Muscle of leg (tissue), 11 donors: ENCODE results near the gene KDM4F. TPM values are rescaled to one million over a fixed set of nuclear protein-coding genes. Genes with fewer than 3 reads are reported as not detected.

ENCODE experiments used
- DNase-seq: peaks from one replicate; pipeline ENCODE4 v3.0.0; 2013
- H3K27ac ChIP-seq: one replicate; pipeline ENCODE4 v1.5.1; 2013; ENCODE audit warnings: mild to moderate bottlenecking, low read length, control low read depth
- H3K27me3 ChIP-seq: one replicate; pipeline ENCODE4 v1.6.1; 2013; ENCODE audit warnings: low read length; ENCODE audit not compliant: control insufficient read depth, insufficient read depth
- H3K36me3 ChIP-seq: one replicate; pipeline ENCODE4 v1.6.1; 2013; ENCODE audit warnings: low read length; ENCODE audit not compliant: control insufficient read depth, insufficient read depth
- H3K4me1 ChIP-seq: one replicate; pipeline ENCODE4 v1.6.1; 2013; ENCODE audit warnings: low read length; ENCODE audit not compliant: control insufficient read depth, insufficient read depth
- H3K4me3 ChIP-seq: one replicate; pipeline ENCODE4 v1.5.1; 2013; ENCODE audit warnings: low read length, control low read depth
- H3K9me3 ChIP-seq: replicated peaks from 2 replicates; pipeline ENCODE4 v1.6.1; 2013; ENCODE audit warnings: low read depth, low read length; ENCODE audit not compliant: control insufficient read depth
- WGBS: methylation state at CpG from one replicate; pipeline ENCODE4 v1.1.5; 2013; ENCODE audit warnings: missing lambda C conversion rate; ENCODE audit not compliant: insufficient coverage; 5-methylcytosine and 5-hydroxymethylcytosine counted together
- polyA plus RNA-seq, 8 donors: library from polyadenylated mRNA; unstranded; fragments of 120-200 nt; gene quantifications; one replicate each; pipeline versions ENCODE4 v1.2.1 to v1.2.3, GENCODE V29; 2013; ENCODE audit warnings: inconsistent platforms in 1 of 8, low replicate concordance in 1 of 8; ENCODE audit not compliant: insufficient read length in 8 of 8, insufficient read depth in 1 of 8
- total RNA-seq: library from RNA; stranded (reverse); fragments of 120-200 nt; gene quantifications from one replicate; pipeline ENCODE4 v1.2.4, GENCODE V29; 2013

KDM4F gene
- total and polyA plus RNA-seq, 9 donors, result not detected

DNA sequence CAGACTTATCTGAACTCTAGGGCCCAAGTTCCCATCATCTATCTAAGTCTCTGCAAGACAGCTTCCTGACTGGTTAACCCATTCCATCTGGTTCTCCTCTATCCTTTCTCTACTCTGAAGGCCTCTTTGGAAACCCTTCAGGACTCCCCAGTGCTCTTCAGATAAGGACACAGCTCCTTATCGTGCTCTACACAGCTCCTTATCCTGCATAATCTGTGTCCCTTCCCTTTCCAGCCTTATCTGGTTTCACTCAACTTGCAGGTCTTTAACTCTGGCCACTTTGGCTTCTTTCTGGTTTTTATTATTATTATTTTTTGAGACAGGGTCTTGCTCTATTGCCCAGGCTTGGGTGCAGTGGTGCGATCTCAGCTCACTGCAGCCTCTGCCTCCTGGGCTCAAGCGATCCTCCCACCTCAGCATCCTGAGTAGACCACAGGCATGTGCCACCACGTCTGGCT is 51.0 kb downstream of the KDM4F start:
- no peaks in the 10 kb centered on the region for H3K27me3 ChIP-seq
- H3K9me3 ChIP-seq, result no peaks in the 10 kb centered on the region
- H3K36me3 ChIP-seq, result peaks cover 8% of the 10 kb centered on the region
- H3K4me1 ChIP-seq, result peaks cover 58% of the 10 kb centered on the region
- no peak for DNase-seq
- WGBS, result 79% methylated on average over 2 of the region's 4 CpGs
- no peak overlapping the region for H3K27ac ChIP-seq
- H3K4me3 ChIP-seq, result no peak overlapping the region

Other genes with a start within 250 kb of the KDM4F start
- gene CWC15, start 75.9 kb upstream of the KDM4F start, total RNA-seq, result 80.2 TPM
- 10 to 100 TPM; 64.3 to 95.3 (median 74.9) TPM for gene CWC15, start 75.9 kb upstream of the KDM4F start, polyA plus RNA-seq
- 1.4 TPM for gene KDM4D, start 75.7 kb upstream of the KDM4F start, total RNA-seq
- gene KDM4D, start 75.7 kb upstream of the KDM4F start, polyA plus RNA-seq, result 1 to 10 TPM; 1.0 to 1.6 (median 1.3) TPM
- gene KDM4E, start 24.2 kb upstream of the KDM4F start, total RNA-seq, result not detected
- gene KDM4E, start 24.2 kb upstream of the KDM4F start, polyA plus RNA-seq, result under 1 TPM; 0.07 to 0.25 (median 0.11) TPM
- 18.8 TPM for gene SRSF8, start 17.5 kb downstream of the KDM4F start, total RNA-seq
- gene SRSF8, start 17.5 kb downstream of the KDM4F start, polyA plus RNA-seq, result 10 to 100 TPM; 37.8 to 49.7 (median 43.4) TPM
- gene ENDOD1, start 40.4 kb downstream of the KDM4F start, total RNA-seq, result 71.8 TPM
- 10 to 100 TPM; 41.5 to 80.9 (median 59.2) TPM for gene ENDOD1, start 40.4 kb downstream of the KDM4F start, polyA plus RNA-seq
- gene SESN3, start 181.8 kb downstream of the KDM4F start, total RNA-seq, result 102 TPM
- gene SESN3, start 181.8 kb downstream of the KDM4F start, polyA plus RNA-seq, result 100 to 1,000 TPM in 2 of 8 donors, 10 to 100 TPM in 6; 60.8 to 115 (median 96.0) TPM